HG03378 (cell line): ENCODE measurements around the gene BACH2.

Source experiments
- ATAC-seq: cut with Tn5 transposase; IDR thresholded peaks from one replicate; pipeline ENCODE4 v1.9.1; 2021; ENCODE audit warnings: mild to moderate bottlenecking, moderate library complexity; ENCODE audit not compliant: unreplicated experiment

The BACH2 gene

DNA sequence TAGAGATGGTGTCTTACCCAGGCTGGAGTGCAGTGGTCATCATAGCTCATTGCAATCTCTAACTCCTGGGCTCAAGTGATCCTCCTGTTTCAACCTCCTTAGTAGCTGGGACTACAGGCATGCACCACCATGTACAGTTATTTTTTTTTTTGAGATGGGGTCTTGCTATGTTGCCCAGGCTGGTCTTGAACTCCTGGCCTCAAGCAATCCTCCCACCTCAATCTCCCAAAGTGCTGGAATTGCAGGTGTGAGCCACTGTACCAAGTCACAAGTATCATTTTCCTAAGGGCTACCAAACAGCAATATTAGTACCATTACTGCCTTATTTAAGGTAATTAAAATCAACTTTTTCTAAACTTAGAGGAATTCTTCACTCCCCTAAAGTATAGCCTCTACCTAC is 49.4 kb downstream of the BACH2 start:
- ATAC-seq, result no peak

DNA sequence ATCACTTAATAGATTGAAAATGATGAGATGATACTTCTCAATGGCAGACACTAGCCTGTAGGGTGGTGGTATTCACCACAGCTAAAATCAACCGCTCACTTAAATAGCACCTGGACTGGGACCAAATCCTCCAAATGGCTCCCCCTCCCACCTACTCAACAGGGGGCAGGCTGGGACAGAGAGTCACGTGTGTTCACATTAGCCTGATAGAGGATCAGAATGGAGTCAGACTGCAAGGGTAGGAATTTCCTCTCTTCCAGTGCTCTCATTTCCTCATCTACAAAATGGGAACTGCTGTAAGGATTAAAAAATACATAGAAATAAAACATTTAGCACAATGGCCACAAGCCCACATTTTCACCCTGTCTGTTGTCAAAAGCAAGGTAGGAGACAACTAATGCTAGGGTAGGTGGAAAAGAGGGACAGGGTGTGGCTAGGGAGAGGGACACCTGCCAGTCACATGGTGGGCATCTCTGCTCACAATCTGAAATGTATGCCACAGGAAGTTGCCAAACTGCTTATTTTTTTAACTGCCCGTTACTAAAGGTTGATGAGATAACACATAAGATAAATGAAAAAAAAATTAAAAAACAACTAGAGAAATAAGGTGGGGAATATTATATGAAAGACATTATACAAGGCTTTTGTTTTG is 55.3 kb downstream of the BACH2 start:
- no peak for ATAC-seq

DNA sequence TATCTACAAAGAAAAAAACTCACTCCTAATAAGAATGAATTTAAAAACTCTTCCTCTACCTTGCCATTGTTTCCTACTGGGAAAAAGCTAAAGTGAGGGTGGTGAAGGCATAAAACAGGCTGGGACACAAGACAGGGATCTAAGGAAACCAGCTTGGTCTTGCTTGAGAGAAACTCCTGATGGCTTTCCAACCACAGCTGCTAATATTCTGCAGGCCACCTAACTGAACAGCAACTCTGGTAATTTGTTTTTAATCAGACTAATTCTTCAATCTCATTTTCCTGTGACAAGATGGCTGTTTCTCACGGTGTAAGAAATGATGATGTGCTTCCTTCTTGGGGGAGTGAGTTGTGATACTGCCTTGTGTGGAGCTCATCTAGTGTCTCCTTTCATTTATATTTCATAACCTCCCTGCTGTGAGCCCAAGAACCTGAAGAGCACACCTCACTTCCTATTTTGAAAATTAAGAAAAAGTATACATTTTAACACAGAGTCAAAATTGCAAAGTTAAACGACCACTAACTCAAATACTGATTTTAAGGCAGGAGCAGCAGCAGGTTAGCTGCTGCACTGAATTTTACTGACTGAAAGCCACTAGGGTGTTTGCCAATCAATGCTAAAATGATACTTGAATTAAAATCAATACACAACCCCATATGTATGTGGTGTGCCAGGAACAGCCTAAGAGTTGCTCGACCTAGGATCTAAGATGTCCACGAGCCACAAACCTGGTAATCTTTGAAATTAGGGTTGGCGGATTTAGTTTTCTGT is 58.0 kb downstream of the BACH2 start:
- ATAC-seq, result no peak

DNA sequence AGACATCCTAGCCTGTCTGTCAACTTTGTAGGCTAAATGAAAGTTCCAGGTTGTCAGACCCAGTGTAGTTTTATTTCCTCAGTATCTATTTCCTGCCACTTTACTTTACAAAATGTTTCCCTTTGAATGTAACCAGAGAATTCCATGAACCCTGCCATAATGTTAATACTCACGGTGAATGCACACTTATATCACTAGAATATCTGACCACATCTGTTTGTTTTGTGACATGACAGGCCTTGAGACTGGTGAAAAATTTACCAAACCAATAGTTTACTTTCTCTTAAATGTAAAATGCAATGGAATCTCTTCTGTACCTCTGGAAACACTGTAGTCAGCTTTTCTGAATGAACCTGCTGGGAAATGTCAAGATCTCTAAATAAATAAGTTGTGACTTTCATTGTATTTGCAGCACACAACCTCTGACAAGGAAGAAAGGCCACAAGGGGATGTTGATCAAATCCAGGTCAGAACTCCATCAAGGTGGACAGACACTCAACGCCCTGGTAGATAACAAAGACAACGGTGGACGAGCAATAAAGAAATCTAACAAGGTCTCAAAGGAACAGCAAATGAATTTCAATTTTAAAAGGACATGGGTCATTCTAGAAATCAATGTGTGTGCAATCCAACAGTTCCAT is 59.2 kb downstream of the BACH2 start:
- no peak for ATAC-seq

DNA sequence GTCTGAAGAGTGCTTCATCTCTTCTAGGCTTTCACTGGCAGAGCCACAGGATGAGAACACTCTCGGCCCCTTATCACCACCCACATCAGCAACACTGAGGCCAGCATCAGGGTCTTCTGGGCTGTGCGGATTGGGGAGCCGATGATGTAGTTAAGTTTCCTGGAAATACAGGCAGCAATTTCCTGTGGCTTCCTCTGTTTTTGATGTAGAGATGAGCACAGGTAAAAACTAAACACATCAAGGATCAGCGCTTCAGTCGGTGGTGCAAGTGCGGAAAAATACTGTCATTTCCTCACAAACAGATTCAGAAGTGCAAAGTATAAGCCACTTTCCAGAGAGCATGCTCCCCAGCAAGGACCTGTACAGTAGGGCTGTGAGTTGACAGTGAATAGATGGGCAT is 62.6 kb downstream of the BACH2 start:
- no peak for ATAC-seq

DNA sequence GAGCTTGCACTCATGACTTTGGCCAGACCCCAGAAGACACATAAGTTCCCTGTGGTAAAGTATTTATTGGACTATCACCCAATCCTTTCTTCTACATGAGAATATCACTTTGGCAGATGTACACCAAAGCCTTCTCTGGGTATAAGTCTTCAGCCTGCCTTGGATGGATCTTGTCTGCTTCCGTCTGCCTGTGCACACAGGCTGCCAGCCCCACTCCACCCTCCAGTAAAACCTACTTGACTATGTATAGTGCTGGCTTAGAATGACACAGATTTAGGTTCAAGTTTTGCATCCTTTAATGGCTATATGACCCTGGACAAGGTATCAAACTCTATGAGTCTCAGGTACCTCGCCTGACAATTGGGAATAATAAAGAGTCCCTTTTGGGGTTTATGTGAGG is 63.4 kb downstream of the BACH2 start:
- no peak for ATAC-seq

DNA sequence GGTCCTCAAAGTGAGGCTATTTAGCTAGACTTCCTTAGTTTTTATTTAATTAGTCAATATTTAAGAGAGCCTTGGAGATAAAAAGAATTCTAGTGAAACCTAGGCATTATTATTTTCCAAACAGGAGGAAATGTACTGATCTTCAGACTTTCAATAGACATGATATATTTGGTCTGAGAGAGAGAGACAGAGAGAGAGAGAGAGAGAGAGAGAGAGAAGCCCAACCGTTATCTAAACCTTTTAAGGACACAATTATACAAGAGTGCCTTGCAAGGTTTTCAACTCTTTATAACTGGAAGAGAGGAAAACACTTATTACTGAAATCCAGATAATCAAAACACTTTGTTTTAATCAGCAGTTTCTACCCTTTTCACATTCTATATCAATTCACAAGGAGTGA is 64.8 kb downstream of the BACH2 start:
- no peak for ATAC-seq

DNA sequence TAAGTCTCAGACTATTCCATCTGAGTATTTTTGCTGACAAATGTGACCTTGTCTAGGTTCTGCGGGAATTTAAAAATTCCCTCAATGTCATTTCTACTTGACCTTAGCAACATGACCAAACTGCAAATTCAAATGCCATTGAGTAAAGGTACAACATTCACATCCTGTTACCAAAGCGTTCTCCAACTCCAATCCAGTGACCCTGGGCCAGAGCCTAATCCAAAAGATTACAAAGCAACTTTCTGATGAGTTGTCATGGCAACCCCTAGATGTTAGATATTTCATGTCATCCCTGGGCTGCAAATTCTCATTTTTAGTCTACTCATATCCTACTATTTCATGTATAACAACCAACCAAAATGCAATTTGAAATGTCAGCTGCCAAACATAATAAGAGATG is 65.3 kb downstream of the BACH2 start:
- ATAC-seq, result no peak

DNA sequence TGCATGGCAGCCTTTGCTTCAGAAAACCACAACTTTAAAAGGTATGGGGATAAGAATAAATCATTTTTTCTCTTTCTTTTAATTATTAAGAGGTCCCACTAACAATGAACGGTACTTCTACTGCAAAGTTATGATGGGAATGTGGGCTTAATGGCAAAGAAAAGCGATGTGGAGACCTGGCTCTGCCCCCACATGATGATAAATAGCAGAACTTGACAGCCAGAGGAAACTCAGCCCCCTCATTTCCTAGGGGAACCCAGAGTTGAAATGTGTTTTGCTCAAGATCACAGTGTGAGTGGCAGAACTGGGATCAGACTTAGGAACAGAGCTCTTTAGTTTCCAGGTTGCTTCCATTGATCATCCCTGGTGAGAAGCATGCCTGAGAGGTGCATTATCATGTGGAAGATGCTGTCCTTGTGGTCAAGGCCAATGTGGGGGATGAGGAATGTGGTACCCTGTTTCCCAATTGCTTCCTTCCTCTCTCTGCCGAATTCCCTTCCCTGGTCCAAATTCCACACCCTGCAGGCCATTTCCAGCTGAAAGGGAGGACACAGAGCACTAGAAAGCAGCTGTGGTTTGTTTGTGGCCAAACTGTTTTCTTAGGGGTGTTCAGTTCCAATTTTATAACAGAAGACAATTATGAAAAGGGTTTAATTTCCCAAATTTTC is 66.0 kb downstream of the BACH2 start:
- ATAC-seq, result no peak

DNA sequence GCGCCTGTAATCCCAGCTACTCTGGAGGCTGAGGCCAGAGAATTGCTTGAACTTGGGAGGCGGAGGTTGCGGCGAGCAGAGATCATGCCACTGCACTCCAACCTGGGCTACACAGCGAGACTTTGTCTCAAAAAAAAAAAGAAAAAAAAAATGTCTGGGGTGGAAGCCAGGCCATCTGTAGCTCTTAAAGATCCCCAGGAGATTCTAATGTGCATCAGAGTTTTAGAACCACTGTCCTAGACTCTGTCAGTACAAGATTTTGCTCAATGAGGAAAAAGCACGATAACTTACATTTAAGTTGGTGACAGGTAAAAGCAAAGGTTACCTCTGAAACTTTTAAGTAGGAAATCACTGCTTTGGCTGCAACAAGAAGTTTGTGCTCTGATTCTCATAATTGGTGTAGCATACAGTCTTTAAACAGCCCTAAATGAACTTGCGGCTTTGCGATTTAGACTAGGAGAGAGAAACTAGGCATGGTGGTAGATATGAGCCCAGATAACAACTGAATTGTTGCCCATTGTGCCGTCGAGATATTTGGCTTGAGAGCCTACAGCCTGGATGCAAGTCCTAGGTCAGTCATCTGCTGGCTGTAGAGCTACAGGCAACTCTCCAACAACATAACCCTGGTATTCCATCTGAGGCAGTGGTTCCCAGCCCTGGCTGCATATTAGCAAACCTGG is 67.2 kb downstream of the BACH2 start:
- ATAC-seq, result no peak

DNA sequence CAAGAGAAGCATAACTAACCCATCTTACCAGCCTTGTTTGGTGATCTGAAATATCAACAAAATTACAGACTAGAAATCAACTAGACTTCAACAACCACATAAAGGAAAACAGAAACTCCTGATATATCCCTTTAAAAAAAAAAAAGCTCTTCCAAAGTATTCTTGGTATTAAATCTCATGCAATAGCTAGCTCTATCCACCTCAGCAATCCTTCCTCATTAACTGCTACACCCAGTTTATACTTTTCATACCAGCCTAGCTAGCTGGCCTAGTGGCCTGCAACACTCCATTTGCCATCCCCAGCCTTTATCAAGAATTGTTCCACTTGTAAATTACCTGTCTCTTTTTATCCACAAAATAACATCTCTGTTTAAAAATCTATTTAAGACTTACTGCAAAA is 69.0 kb downstream of the BACH2 start:
- ATAC-seq, result no peak

DNA sequence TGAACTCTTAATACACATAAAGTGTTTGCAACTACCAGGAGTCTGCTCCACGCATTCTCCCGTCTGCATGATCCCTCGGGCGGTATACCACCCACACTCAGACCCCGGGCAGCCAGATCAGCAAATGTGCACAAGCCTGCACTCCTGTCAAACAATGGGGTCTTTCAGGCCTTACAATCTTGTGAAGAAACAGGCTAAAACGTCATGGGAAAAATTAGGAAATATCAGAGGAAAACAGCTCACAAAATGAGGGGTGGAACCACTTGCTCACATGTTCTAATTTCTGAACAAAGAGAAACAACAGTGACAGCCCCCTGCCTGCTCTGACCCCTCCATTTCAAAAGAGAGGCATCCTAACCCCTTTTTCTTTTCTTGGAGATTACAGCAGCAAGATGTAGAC is 69.4 kb downstream of the BACH2 start:
- no peak for ATAC-seq

DNA sequence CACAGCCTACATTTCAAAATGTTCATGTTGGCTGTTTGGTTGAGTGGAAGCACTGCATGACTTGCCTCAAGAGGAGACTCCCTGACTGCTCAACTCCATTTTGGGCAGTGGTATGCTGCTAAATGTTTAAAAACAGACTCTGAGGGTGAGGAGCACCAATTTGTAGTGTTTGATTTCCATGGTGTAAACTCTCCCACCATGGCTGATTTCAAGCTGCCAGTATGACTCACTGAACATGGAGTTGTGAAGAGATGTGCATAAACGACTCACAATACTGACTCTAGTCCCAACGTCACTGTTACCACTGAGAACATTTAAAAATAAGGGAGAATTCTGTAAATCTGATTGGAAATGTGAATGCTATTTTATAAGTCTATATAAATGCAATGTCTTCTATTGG is 70.4 kb downstream of the BACH2 start:
- no peak for ATAC-seq

DNA sequence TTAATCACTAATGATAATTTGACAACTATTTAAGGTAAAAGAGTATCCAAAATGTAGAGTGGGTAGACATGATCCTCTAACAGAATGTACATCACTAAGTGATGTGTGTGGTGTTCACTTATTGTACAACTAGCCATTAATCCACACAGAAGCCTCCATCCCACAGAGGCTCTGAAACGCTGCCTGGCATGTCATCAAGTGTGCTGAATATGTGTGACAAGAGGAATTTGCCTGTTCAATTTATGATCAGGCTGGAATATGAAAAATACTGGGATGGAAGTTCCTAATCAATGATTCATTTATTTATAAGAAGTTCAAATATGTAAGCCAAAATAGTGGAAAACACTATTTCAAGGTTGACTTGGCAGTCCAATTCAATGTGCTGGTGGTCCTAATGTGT is 72.4 kb downstream of the BACH2 start:
- ATAC-seq, result no peak

DNA sequence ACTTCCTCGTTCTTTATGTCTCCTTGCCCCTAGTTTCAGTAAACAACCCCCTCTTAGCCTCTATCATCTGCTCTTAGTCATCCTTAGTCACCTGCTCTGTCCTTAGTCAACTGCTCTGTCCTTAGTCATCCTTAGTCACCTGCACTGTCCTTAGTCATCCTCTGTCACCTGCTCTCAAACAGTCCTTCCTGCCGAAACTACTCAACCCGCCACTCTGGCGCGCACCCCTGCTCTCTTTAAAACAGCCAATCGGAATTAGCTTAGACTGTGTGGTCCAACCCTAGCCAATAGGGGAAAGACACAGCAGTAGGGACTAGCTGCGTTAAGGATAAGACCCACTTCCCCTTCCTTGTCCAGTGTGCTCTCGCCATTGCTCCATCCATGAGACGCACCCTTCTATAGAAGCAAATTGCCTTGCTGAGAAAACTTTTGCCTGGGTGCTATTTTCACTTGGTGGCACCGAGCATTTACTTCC is 73.9 kb downstream of the BACH2 start:
- ATAC-seq, result no peak

DNA sequence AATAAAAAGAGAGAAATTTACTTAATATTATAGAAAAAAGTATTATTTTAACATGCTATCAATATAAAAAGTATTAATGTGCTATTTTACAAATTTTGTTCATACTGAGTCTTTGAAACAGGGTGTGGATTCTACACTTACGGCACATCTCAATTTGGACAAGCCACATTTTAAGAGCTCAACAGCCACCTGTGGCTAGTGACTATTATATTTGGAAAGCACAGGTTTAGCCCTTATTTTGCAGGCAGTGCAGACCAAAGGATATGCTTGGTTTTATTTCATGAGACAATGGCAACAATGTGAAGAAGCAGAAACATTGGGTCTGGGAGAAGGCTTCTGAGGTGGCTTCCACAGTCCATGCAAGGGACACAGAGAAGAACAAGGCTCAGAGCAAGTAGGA is 74.6 kb downstream of the BACH2 start:
- no peak for ATAC-seq

DNA sequence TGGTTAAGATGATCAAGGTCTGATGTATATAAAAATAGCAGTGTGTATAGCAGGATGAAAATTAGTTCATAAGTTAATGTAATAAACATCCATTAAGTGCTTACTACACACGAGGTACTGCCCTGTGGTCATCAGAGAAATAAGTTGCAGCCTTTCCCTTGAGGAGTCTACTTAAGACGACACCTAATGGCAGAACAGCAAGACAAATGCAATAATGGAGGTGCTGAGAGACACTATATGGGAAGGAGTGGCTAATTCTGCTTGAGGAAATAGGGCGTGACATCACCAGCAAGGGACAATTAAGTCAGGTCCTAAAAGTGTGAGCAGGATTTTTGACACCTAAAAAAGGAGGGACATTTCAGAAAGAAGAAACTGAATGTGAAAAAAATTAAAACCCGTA is 75.2 kb downstream of the BACH2 start:
- no peak for ATAC-seq

DNA sequence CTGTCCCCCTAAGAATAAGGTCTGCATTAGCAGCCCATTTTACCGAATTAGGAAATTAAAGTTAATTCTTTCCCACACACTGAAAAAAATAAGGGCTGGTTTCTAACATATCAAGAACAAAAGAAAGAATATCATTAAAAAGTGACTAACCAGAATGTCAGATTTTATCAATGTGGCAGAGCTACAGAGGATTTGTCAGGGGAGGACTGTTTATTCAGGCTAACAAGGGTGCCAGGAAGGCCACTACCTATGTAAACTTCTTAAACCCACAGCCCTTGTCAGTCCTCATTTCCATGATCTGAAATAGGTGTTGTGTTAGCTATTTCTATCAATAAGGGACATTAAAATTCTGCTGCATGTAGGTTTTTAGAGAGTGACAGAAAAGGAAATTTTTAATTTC is 76.4 kb downstream of the BACH2 start:
- ATAC-seq, result no peak

DNA sequence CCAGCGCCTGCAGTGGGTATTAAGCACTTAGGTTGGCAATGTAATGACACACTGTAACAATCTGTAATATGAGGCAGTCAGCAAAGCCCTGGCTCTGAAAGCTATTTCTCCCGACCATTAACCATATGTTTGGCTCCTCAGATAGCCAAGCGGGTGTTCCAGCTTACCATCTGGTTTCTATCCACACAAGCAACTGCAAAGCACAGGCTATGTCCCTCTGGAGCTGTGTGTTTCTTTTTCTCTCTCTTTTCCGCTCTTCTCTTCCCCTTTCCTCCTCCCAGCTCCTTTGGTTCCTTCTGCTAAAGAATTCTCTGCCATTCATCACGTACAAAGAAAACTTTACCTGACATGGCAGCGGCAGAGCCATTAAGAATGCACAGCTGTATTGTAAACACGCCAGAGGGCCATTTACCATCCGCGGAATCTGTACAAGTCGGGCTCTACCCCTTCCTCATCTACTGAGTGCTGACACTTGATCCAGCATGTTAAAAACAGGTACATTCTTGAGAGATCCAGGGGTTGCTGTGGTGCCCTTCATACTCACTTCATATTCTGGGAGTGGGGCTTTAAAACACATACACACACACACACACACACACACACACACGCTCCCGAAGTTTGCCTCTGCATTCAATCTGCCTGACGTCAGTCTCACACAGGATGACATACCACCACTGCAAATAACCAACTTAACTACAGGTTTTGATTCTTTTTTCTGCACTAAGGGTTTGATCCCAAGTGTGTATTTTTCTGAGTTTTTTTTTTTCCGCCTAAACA is 77.2 kb downstream of the BACH2 start:
- ATAC-seq, result no peak

DNA sequence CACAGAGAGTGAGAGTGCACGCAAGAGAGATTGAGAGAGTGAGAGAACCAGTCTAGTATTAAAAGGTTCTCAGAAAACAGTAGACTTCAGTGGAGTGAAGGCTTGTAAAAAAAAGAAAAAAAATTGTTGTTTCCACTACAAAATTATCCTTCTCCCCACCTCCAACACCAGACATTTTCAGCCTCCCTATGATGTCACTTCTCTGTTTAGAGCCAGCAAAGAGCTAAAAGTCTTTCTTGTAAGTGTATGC is 77.8 kb downstream of the BACH2 start:
- no peak for ATAC-seq
